Kidney epithelial cell (primary cell): ENCODE data around the gene STMP1. TPM values are rescaled to one million over a fixed set of nuclear protein-coding genes. Genes with fewer than 3 reads are reported as not detected.

Experiments used
- DNase-seq: peaks from one replicate; pipeline ENCODE4 v3.0.0-alpha.2; 2010; ENCODE audit warnings: low read depth
- H3K27me3 ChIP-seq: 2 replicates; pipeline ENCODE4 v1.6.0; 2011; ENCODE audit warnings: low read length; ENCODE audit not compliant: control insufficient read depth, insufficient read depth
- H3K36me3 ChIP-seq: 2 replicates; pipeline ENCODE4 v1.5.1; 2011; ENCODE audit warnings: low read length; ENCODE audit not compliant: control insufficient read depth, insufficient read depth
- H3K4me3 ChIP-seq: 2 replicates; pipeline ENCODE4 v1.5.1; 2011; ENCODE audit warnings: low read depth, mild to moderate bottlenecking, control low read depth, low read length
- CTCF ChIP-seq: IDR thresholded peaks from 2 replicates; pipeline ENCODE4 v1.5.1; 2011; ENCODE audit warnings: mild to moderate bottlenecking, moderate library complexity, low read length, control low read depth, inconsistent platforms; ENCODE audit not compliant: insufficient read depth, poor library complexity, severe bottlenecking
- total RNA-seq: library from RNA; depleted of rRNA; stranded (reverse); fragments of >200 nt; gene quantifications from 2 replicates; pipeline ENCODE4 v1.2.3, GENCODE V29; 2015

Gene STMP1
- total RNA-seq, 1 donor from 2014 or later = 20.2 TPM

GRCh38 chr7:135706858-135707569 lies 44.7 kb downstream of the STMP1 start:
- DNase-seq = no peak
- Histone ChIP-seq H3K36me3 (no peaks in the 10 kb centered on the region), H3K27me3 (no peaks in the 10 kb centered on the region), H3K4me3 (no peak overlapping the region)
- no peak for TF ChIP-seq CTCF

DNA sequence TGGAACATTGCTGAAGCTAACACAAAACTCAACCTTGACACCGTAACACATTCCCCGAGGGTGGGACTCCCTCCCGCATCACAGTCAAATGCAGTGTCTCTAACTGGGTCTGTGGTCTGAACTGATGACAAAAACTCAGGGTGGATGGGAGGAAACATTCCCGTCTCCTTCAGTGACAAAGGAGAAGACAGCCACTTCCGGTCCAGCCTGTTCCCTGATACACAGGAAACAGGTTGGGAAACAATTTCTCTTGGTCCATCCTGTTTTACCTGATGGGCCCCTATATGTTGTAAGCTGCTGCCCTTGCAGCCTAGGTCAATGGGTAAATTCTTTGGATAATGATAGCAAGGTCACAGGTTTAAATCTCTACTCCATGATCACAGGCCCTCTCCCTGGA lies 45.3 kb downstream of the STMP1 start:
- TF ChIP-seq CTCF = no peak
- DNase-seq = no peak
- Histone ChIP-seq H3K4me3 (no peak overlapping the region), H3K36me3 (no peaks in the 10 kb centered on the region), H3K27me3 (no peaks in the 10 kb centered on the region)

GRCh38 chr7:135708041-135708440 lies 45.7 kb downstream of the STMP1 start:
- no peaks in the 10 kb centered on the region for H3K27me3 ChIP-seq
- H3K4me3 ChIP-seq = no peak overlapping the region
- no peak for DNase-seq
- H3K36me3 ChIP-seq = no peaks in the 10 kb centered on the region
- no peak for TF ChIP-seq CTCF

- Histone ChIP-seq H3K27me3 (no peaks in the 10 kb centered on the region), H3K36me3 (no peaks in the 10 kb centered on the region), H3K4me3 (no peak overlapping the region)
- TF ChIP-seq CTCF = no peak
- no peak for DNase-seq
These were observed 47.2 kb downstream of the STMP1 start for GRCh38 chr7:135709508-135709907.

DNA sequence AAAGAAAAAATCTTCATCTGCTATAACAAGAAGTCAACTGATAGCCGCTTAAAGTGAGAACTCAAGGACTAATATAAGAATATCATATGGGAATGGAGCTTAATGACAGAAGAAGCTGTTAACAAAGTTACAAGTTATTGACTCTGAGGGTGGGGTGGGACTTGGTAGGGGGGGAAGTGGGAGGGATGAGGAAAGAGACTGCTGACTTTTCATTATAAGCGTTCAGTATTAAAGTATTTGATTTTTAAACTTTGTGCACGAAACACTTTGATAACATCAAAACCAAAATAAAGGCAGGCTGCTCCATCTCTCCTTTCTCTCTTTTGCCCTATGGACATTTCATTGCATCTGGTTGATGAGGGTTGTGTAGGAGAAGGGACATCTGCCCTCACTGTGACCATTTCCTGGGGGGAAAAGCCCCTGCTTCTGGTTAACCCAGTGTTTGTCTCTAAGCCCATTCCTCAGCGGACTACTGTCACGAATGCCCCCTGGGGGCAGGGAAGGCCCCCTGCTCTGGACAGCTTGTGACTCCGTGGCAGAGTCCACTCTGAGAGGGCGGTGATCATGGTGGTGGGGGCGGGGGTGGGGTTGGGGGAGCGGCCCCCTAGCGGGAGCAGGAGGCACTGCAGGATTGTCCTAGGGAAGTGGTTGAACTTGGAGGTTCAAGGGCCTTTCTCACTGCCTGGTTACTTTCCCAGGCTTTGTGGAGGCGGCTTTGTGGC lies 48.3 kb downstream of the STMP1 start:
- DNase-seq = no peak
- Histone ChIP-seq H3K4me3 (no peak overlapping the region), H3K36me3 (no peaks in the 10 kb centered on the region), H3K27me3 (no peaks in the 10 kb centered on the region)
- TF ChIP-seq CTCF = peak; percentile 78
